Measurements from ENCODE around the gene KCNA1.

DNA sequence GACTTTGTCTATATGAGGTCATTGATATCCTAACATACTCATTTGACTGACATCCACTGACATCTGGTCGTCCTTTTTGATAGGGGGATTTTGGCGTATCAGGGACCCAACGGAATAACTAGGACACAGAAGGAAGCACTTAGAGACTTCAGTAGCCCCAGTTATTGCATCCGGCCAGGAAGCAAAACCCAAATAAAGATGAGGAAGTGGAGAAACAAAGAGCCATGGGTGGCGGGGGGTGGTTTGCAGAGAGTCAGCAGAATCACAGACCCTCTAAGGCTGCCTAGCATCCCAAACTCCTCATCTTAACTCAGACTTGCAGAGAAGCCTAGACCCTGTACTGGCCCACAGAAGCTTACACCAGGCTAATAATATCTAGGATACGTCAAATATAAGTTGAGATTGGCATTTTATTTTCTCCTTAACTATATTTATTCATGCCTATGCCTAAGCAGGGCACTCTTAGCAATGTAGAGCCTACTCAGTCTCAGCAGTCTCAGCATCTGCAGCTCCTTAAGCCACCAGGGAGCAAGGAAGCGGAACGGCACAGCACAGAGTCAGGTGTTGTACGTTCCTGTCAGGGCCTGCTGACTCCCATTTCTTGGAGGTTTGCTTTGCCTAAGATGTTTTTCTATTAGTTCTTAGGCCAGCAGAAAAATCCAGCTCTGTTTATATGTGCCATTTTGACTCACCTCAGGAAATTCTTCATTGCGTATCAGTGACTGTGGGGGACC is 45.1 kb downstream of the KCNA1 start:
- TF ChIP-seq, protein P1, sequence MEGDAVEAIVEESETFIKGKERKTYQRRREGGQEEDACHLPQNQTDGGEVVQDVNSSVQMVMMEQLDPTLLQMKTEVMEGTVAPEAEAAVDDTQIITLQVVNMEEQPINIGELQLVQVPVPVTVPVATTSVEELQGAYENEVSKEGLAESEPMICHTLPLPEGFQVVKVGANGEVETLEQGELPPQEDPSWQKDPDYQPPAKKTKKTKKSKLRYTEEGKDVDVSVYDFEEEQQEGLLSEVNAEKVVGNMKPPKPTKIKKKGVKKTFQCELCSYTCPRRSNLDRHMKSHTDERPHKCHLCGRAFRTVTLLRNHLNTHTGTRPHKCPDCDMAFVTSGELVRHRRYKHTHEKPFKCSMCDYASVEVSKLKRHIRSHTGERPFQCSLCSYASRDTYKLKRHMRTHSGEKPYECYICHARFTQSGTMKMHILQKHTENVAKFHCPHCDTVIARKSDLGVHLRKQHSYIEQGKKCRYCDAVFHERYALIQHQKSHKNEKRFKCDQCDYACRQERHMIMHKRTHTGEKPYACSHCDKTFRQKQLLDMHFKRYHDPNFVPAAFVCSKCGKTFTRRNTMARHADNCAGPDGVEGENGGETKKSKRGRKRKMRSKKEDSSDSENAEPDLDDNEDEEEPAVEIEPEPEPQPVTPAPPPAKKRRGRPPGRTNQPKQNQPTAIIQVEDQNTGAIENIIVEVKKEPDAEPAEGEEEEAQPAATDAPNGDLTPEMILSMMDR (conservative IDR thresholded peaks at IDR 0.05 in 1 of 2, IDR thresholded peaks at IDR 0.05 in 1 of 2; ENCODE audit: low read depth in 1 of 2, low read length in 2 of 2): no peak
- TF ChIP-seq EZH2 (IDR thresholded peaks at IDR 0.05; ENCODE audit: low read length, missing control alignments): no peak
